Skin of body (tissue), 2 donors: ENCODE data around the gene HAAO. TPM values are rescaled to one million over a fixed set of nuclear protein-coding genes. Genes with fewer than 3 reads are reported as not detected.

Experiments
- DNase-seq: peaks from one replicate; lab custom pipeline; 2025; lab: John Stamatoyannopoulos, UW
- total RNA-seq: library from RNA; depleted of rRNA; stranded (reverse); fragments of >200 nt; gene quantifications from one replicate; pipeline ENCODE4 v1.2.3, GENCODE V29; 2014

HAAO gene
- total RNA-seq, 1 donor from 2014 or later: 7.0 TPM

- peak; percentile 55 for DNase-seq
These were observed 1.2 kb upstream of the HAAO start for GRCh38 chr2:42793334-42794270.

- DNase-seq: no peak
These were observed 248 bp downstream of the HAAO start for GRCh38 chr2:42792087-42792582.

- no peak for DNase-seq
These were observed 777 bp downstream of the HAAO start for GRCh38 chr2:42791606-42792005.

GRCh38 chr2:42789751-42790150 lies 2.6 kb downstream of the HAAO start:
- no peak for DNase-seq

- DNase-seq: no peak
These were observed 3.5 kb downstream of the HAAO start for GRCh38 chr2:42788882-42789281.

- no peak for DNase-seq
These were observed 3.9 kb downstream of the HAAO start for GRCh38 chr2:42788478-42788793.

GRCh38 chr2:42787788-42788477 lies 4.5 kb downstream of the HAAO start:
- no peak for DNase-seq

GRCh38 chr2:42787424-42787787 lies 5.0 kb downstream of the HAAO start:
- no peak for DNase-seq

GRCh38 chr2:42786561-42787345 lies 5.6 kb downstream of the HAAO start:
- DNase-seq: no peak

GRCh38 chr2:42784204-42784880 lies 8.0 kb downstream of the HAAO start:
- no peak for DNase-seq

GRCh38 chr2:42783511-42783910 lies 8.9 kb downstream of the HAAO start:
- no peak for DNase-seq

GRCh38 chr2:42781181-42781580 lies 11.2 kb downstream of the HAAO start:
- DNase-seq: no peak

GRCh38 chr2:42777883-42778805 lies 14.2 kb downstream of the HAAO start:
- DNase-seq: no peak

GRCh38 chr2:42775810-42776209 lies 16.6 kb downstream of the HAAO start:
- no peak for DNase-seq

GRCh38 chr2:42775186-42775585 lies 17.2 kb downstream of the HAAO start:
- no peak for DNase-seq

GRCh38 chr2:42771546-42772153 lies 20.7 kb downstream of the HAAO start:
- no peak for DNase-seq

GRCh38 chr2:42770288-42771131 lies 21.9 kb downstream of the HAAO start:
- DNase-seq: no peak

- DNase-seq: no peak
These were observed 22.6 kb downstream of the HAAO start for GRCh38 chr2:42769583-42770287.
